ENCODE results near the gene MYO3B.

GRCh38 chr2:170228429-170228828 is 50.5 kb downstream of the MYO3B start:
- no peak for TF ChIP-seq CTCF (conservative IDR thresholded peaks at IDR 0.05; ENCODE audit: low read depth, low read length)
- TF ChIP-seq EZH2 (IDR thresholded peaks at IDR 0.05; ENCODE audit: borderline replicate concordance, low read depth, low read length, poor library complexity, severe bottlenecking), result no peak
